Left lung (tissue), 10 donors: Measurements from ENCODE around the gene VWF. TPM values are rescaled to one million over a fixed set of nuclear protein-coding genes. Genes with fewer than 3 reads are reported as not detected.
"Not testable (repeated sequence)": the region's sequence is repeated elsewhere in the genome, so short reads cannot be mapped to it uniquely, and the experiment has no call there.

ENCODE experiments used
- ATAC-seq: fragments of 200-7000 bp; cut with Tn5 transposase; one replicate; pipeline ENCODE4 v1.9.1; 2020; ENCODE audit warnings: moderate library complexity
- DNase-seq, 4 donors: peaks; one replicate each; pipeline ENCODE4 v3.0.0-alpha.2; 2013 to 2020
- H3K27ac ChIP-seq, 2 donors: fragments of 200-600 bp; sonication (generic) in 1 of 2; one replicate each; pipeline versions ENCODE4 v1.5.0 to v1.8.0; 2020 to 2021
- H3K27me3 ChIP-seq, 2 donors: fragments of 200-600 bp; sonication (generic) in 1 of 2; one replicate each; pipeline versions ENCODE4 v1.5.0 to v1.8.0; 2020 to 2021
- H3K36me3 ChIP-seq, 2 donors: fragments of 200-600 bp; sonication (generic) in 1 of 2; one replicate each; pipeline versions ENCODE4 v1.5.0 to v1.8.0; 2020 to 2021
- H3K4me1 ChIP-seq, 2 donors: fragments of 200-600 bp; one replicate each; pipeline ENCODE4 v1.8.0; 2021
- H3K4me3 ChIP-seq, 2 donors: fragments of 200-600 bp; sonication (generic) in 1 of 2; one replicate each; pipeline versions ENCODE4 v1.5.0 to v1.8.0; 2020 to 2021; ENCODE audit warnings: mild to moderate bottlenecking in 1 of 2
- H3K9me3 ChIP-seq, 2 donors: fragments of 200-600 bp; sonication (generic) in 1 of 2; one replicate each; pipeline versions ENCODE4 v1.5.0 to v1.8.0; 2020 to 2021
- intact Hi-C, 2 donors: fragments of 100-400 bp; cut with DNase I; formaldehyde crosslinking; loops; one replicate each; pipeline versions ENCODE4 v1.11.2 to v1.14.2; 2022
- polyA plus RNA-seq, 6 donors: library from polyadenylated mRNA; unstranded; fragments of 120-200 nt; gene quantifications; one replicate each; pipeline ENCODE4 v1.2.1, GENCODE V29; 2013; ENCODE audit not compliant: insufficient read length in 6 of 6
- total RNA-seq, 2 donors: library from RNA; stranded (reverse); fragmentation: NEBNext Ultra II Directional; extraction: Animal tissue kit (Norgen Biotek cat#: 25700); gene quantifications; one replicate each; pipeline ENCODE4 v1.2.1, GENCODE V29; 2021
- TF ChIP-seq, protein P1 (sequence below), 2 donors: fragments of 200-600 bp; sonication (generic) in 1 of 2; IDR thresholded peaks; one replicate each; pipeline versions ENCODE4 v1.5.0 to v1.8.0; 2021; ENCODE audit warnings: antibody characterized with exemption in 2 of 2
- donor health status: DM: no; HTN: yes; CAD: no.
- donor health status: DM: no; HTN: no; CAD: no.

Gene VWF
- total and polyA plus RNA-seq, 8 donors: 123 to 401 (median 147) TPM

- ATAC-seq: no peak
- TF ChIP-seq, protein P1, sequence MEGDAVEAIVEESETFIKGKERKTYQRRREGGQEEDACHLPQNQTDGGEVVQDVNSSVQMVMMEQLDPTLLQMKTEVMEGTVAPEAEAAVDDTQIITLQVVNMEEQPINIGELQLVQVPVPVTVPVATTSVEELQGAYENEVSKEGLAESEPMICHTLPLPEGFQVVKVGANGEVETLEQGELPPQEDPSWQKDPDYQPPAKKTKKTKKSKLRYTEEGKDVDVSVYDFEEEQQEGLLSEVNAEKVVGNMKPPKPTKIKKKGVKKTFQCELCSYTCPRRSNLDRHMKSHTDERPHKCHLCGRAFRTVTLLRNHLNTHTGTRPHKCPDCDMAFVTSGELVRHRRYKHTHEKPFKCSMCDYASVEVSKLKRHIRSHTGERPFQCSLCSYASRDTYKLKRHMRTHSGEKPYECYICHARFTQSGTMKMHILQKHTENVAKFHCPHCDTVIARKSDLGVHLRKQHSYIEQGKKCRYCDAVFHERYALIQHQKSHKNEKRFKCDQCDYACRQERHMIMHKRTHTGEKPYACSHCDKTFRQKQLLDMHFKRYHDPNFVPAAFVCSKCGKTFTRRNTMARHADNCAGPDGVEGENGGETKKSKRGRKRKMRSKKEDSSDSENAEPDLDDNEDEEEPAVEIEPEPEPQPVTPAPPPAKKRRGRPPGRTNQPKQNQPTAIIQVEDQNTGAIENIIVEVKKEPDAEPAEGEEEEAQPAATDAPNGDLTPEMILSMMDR (IDR thresholded peaks at IDR 0.05): no peak
Observed at GRCh38 chr12:6020930-6021329, 103.5 kb downstream of the VWF start.

GRCh38 chr12:6020511-6020910 lies 104.0 kb downstream of the VWF start:
- intact Hi-C loops, H3K9me3 ChIP-seq, H3K27me3 ChIP-seq, ATAC-seq, H3K27ac ChIP-seq, H3K4me3 ChIP-seq, H3K4me1 ChIP-seq, DNase-seq, H3K36me3 ChIP-seq: not testable (repeated sequence)

More at GRCh38 chr12:6020930-6021329, 103.5 kb downstream of the VWF start:
- Histone ChIP-seq H3K27me3 (no peaks in the 10 kb centered on the region), H3K9me3 (no peaks in the 10 kb centered on the region), H3K4me3 (no peak overlapping the region), H3K4me1 (no peaks in the 10 kb centered on the region), H3K27ac (no peak overlapping the region), H3K36me3 (peaks cover 0 to 9% of the 10 kb centered on the region in 2 donors)
- intact Hi-C loops: no loop called here
- DNase-seq: no peak

- H3K27me3 ChIP-seq, intact Hi-C loops, H3K36me3 ChIP-seq, H3K27ac ChIP-seq, ATAC-seq, H3K4me3 ChIP-seq, H3K4me1 ChIP-seq, DNase-seq, H3K9me3 ChIP-seq: not testable (repeated sequence)
Observed at GRCh38 chr12:6019256-6019655, 105.2 kb downstream of the VWF start.

DNA sequence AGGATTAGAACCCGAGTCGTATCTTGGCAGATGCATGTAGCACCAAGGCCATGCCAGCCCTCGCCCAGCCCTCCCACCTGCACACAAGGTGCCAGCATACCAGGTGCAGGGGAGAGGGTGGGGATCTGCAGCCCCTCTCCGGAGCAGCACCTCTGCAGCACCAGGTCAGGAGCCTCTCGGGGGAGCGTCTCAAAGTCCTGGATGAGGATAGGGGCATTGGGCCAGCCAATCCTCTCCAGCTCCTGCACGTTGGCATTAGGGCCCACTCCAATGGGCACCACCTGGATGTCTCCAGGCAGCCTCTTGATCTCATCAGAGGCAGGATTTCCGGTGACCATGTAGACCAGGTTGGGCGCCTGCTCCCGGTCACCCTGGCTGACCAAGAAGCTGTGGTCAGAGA lies 106.2 kb downstream of the VWF start:
- Histone ChIP-seq H3K36me3 (peaks cover 0 to 12% of the 10 kb centered on the region in 2 donors), H3K27me3 (no peaks in the 10 kb centered on the region), H3K9me3 (no peaks in the 10 kb centered on the region), H3K27ac (no peak overlapping the region), H3K4me3 (no peak overlapping the region), H3K4me1 (no peaks in the 10 kb centered on the region)
- DNase-seq (no peak), ATAC-seq (no peak)
- TF ChIP-seq, protein P1 (IDR thresholded peaks at IDR 0.05): no peak
- intact Hi-C loops: no loop called here

DNA sequence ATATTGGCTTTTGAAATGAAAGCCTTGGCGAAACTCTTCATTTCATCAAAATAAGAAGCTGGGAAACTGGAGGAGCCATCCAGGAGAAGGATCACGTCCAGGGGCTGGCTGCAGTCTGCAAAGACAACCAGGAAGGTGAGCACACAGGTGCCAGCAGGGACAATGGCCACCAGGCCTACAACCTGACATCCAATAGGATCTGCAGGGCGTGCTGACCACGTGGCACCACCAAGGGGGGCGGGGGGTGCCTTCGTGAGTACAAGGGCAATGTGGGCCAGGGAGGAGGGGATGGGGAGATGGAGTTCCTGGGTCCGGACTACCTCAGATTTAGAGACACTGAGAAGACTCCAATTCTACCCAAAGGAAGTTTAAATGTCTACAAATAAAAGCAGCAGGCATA lies 107.7 kb downstream of the VWF start:
- DNase-seq: peak in 1 of 4 donors; percentile 36
- ATAC-seq: no peak

DNA sequence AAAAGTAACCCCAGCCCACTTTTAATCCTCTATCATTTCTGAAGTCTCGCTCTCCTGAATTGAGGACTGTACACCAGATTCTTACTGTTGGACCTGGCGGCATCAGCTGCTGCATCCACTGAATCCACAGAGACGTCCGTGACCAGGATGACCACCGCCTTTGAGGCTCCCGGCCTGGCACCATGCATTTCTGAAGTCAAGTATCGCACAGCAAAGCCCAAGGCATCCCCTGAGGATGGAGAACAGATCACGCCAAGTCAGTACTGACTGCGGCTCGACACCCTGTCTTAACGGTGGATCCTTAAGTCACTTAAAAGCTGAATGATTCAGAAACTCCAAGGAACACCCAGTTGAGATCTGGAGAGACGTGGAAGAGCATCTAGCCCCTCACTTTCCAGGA lies 108.5 kb downstream of the VWF start:
- H3K27ac ChIP-seq, DNase-seq, H3K27me3 ChIP-seq, H3K4me1 ChIP-seq, H3K9me3 ChIP-seq, intact Hi-C loops, ATAC-seq, H3K4me3 ChIP-seq: not testable (repeated sequence)
- peaks cover 0 to 13% of the 10 kb centered on the region in 2 donors for H3K36me3 ChIP-seq

More for the DNA sequence above, 107.7 kb downstream of the VWF start:
- TF ChIP-seq, protein P1 (IDR thresholded peaks at IDR 0.05): no peak
- H3K27me3 ChIP-seq: no peaks in the 10 kb centered on the region
- H3K4me1 ChIP-seq: no peaks in the 10 kb centered on the region
- peaks cover 0 to 13% of the 10 kb centered on the region in 2 donors for H3K36me3 ChIP-seq
- H3K27ac ChIP-seq: no peak overlapping the region
- no peak overlapping the region for H3K4me3 ChIP-seq
- intact Hi-C loops: no loop called here
- H3K9me3 ChIP-seq: no peaks in the 10 kb centered on the region

- intact Hi-C loops, DNase-seq, ATAC-seq, H3K27me3 ChIP-seq, H3K4me1 ChIP-seq, H3K4me3 ChIP-seq, H3K9me3 ChIP-seq, H3K27ac ChIP-seq: not testable (repeated sequence)
- peaks cover 0 to 13% of the 10 kb centered on the region in 2 donors for H3K36me3 ChIP-seq
Observed at GRCh38 chr12:6015271-6015670, 109.2 kb downstream of the VWF start.

- H3K9me3 ChIP-seq, H3K27me3 ChIP-seq, intact Hi-C loops, H3K4me1 ChIP-seq, ATAC-seq, DNase-seq, H3K36me3 ChIP-seq, H3K4me3 ChIP-seq, H3K27ac ChIP-seq: not testable (repeated sequence)
Observed at GRCh38 chr12:6010631-6011350, 113.7 kb downstream of the VWF start.
